HUDEP-2 (cell line): ENCODE results near the gene PRSS37.
"Not testable (repeated sequence)": the region's sequence is repeated elsewhere in the genome, so short reads cannot be mapped to it uniquely, and the experiment has no call there.

Experiments used
- DNase-seq, 76 experiments: peaks; one replicate each; lab custom pipeline; 2025; ENCODE audit not compliant: unreplicated experiment in 76 of 76; lab: John Stamatoyannopoulos, UW

Gene PRSS37, protein sequence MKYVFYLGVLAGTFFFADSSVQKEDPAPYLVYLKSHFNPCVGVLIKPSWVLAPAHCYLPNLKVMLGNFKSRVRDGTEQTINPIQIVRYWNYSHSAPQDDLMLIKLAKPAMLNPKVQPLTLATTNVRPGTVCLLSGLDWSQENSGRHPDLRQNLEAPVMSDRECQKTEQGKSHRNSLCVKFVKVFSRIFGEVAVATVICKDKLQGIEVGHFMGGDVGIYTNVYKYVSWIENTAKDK

DNA sequence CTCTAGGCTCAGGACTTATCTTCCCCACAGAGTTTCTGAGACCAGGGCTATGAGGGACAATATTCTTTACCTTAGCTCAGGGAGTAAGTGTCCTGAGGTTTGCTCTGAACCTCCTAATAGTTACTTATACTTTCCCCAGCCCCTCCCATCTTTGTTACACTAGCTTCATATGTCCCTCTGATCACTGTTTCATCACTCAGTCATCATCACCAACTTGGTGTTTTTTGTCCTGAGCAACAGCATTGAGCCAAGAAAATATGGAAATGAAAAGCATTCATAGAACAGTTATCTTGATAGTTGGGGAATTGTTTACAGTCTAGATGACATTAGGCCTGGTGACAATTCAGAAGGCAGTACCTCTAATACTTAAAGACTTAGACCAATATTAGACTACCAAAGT, at the start of gene PRSS37:
Gene PRSS37 (minus strand): TSS at position 101 of the 400 bp plus-strand sequence. CDS start 436 bp downstream, outside the sequence.
- no peak for DNase-seq

DNA sequence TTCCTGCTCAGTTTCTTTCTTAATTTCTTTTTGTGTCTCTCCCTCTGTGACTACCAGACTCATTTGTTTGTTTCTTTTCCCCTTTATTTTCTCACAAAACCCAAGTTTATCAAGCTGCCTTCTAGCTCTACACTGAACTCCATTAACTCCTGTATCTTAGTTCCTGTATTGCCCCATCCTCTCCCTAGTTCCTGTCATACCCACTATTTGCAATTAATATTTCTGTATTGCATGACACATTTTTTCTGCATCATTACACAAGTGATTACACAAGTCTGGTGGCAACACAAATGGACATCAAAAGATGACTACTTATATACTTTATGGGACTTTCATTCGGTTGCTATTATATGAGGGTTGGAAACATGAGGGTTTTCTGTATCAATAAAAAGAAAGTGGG, 48.0 kb upstream of the PRSS37 start:
- no peak for DNase-seq

DNA sequence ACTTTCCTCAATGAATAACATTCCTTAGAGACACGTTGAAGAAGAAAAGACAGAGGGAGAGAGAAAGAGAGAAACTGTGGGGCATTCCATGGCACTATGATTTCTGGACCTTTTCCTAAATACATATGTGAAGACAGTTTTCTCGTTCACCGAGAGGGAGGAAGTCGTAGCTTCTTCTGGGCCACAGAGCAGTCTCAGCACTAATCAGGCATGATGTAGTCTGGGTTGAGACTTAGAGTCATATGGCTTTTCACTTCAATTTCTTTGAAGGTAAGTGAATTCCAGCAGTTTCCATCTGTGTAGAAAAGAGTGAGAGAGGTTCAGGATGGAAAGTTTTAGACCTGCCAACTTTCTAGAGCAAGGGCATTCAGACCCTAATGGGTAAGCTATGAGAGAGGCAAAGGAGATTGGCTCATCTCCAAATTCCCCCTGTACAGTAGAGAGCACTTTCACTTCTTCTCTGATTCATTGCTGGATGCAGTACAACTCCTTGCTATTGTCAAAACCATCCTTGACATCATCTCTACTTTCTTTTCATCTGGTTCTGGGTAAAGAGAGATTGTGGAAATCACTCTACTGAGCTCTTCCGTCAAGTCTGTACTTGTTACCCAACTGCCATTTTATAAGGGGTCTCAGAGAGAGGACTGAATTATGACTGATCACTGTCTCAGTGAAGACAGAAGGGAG, 43.4 kb upstream of the PRSS37 start:
- no peak for DNase-seq

DNA sequence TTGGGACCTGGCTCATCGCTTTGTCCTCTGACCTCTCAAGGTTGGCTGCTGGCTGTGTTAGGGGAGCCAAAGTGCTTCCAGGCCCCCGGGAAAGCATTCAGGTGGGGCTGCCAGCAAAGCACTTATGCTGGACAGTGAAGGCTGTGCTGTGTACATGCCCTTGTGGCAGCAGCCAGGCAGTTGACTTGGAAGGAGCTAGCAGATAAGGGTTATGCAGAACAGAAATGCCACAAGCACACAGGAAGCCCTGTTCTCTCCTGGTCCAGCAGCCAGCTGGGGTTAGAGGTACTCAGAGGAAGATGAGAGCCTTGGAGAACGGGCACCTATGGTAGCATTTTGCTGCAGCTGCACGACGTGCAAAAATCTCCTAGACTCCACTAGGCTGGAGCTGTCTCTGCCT, 39.7 kb upstream of the PRSS37 start:
- no peak for DNase-seq

DNA sequence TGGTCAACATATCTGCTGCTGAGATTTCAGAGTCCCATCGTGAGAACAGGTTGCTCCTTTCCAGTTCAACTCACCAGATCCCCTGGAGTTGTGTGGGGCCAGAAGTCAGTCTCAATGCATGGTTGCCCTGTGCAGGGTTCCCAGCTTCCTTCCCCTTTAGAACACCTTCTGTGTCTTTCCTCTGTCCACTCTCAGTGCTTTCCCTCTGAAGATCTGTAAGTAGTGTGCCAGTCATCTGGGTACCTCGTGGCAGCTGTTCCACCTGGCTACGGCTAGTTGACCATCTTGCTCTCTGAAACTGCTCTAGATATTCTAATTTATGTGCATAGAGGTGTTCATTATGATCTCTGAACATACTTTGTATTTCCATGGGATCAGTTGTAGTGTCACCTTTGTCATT, 36.1 kb upstream of the PRSS37 start:
- no peak for DNase-seq

DNA sequence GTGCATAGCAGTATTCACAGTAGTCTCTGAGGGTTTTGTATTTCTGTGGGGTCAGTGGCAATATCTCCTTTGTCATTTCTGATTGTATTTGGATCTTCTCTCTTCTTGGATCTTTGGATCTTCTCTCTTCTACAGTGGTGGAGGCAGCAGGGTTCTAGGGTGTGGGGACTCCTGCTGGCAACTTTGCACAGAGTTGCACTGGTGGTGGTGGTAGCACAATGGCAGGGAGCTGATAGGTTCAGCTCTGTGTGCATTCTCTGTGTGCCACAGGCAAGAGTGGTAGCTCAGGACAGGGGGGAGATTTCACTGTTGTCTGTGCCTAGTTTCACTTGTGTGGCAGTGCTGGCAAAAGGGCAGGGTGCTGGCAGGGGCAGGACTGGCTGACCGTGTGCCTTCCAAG, 35.1 kb upstream of the PRSS37 start:
- DNase-seq = no peak

DNA sequence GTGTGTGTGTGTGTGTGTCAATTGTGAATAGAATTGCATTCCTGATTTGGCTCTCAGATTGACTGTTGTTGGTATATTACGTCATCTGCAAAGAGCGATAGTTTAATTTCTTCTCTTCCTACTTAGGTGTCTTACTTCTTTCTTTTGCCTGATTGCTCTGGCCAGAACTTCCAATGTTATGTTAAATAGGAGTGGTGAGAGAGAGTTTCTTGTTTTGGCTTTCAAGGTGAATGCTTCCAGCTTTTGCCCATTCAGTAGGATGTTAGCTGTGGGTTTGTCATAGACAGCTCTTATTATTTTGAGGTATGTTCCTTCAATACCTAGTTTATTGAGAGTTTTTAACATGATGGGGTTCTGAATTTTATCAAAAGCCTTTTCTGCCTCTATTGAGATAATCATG, 34.2 kb upstream of the PRSS37 start:
- DNase-seq = no peak

DNA sequence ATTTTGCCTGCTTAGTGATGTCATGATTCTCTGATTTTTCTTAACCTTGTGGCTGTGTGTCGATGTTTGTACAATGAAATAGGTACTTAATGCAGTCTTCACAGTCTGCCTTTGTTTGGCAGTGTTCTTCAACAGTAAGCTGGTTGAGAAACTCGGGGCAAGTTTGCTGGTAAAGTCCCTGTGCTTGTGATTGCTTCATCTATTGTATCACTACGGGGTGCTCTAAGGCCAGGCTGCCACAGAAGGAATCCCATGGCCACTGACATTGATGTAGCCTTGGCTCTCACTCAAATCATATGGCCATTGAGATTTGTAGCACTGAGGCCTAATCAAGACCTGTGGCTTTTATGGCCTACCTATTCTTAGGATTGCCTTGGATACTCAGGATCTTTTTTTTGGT, 33.5 kb upstream of the PRSS37 start:
- DNase-seq = no peak

DNA sequence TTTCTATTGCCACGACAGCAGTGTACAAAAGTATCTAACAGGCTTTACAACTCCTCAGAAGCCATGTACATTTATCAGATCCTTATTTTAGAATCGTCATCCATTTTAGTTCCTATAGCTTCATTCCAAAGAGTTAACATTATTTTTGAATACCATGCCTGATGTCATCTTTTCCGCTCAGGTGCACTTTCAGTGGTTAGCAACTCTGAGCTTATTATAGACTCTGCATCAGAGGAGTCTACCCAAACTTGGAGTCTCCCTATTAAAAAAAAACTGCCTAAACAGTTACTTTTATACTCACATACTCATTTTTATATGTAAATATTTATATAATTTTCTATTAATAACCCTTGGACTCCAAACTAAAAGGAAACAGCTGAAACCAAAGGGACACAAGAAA, 31.6 kb upstream of the PRSS37 start:
- no peak for DNase-seq

DNA sequence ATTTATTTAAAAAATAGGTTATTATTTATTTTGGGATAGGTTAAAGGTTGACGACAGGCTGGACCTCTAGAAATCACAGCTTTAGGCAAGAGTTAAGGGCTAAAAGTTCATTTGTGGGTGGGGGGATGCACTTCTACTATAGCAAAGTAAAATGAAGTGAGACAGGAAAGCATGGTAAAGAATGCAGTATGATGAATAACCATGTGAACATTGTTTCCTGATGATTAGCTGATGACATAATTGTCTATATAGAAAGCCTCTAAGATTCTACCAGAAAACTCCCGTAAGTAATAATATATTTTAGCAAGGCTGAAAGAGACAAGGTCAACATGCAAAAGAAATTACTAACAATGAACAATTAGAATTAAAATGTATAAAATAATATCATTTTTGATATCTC, 25.7 kb upstream of the PRSS37 start:
- DNase-seq = no peak

DNA sequence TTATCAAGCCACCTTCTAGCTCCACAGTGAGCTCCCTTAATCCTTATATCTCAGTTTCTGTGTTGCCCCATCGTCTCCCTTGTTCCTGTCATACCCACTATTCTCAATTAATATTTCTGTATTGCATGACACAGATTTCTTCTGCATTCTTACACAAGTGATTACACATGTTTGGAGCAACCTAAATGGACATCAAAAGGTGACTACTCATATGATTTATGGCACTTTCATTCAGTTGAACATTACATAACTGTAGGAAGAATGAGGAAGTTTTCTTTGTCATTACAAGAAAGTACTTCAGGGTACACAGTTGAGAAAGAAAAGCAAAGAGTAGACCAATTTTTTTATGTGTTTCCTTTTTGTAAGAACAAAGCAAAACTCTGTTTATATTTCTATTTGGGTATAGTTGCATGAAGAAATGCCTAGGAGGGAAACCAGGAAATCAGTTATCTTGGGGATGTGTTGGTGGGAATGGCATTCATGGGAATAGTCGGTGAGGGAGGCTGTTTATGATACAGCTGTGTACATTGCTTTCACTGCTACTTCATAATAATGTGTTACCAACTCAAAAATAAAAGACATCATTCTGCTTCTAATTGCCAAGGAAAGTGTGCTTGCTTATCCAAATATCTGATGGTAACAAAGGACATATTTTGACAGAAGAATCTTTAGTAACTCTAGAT, 23.6 kb upstream of the PRSS37 start:
- no peak for DNase-seq

DNA sequence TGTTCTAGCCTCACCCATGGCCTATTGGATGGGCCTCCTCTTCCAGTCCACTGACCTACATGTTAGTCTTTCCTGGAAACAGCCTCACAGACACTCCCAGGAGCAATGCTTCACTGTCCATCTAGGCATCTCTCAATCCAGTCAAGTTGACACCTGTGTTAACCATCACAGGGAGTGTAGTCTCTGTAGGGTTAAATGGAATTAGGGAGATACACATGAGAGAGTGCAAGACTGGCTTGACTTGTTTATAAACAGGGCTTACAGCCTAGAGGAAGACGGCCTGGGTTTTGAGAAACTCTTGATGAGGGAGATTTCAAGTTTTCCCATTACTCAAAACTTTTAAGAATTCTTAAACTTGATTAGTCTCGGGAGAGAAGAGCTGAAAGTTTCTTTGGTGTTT, 18.9 kb upstream of the PRSS37 start:
- no peak for DNase-seq

DNA sequence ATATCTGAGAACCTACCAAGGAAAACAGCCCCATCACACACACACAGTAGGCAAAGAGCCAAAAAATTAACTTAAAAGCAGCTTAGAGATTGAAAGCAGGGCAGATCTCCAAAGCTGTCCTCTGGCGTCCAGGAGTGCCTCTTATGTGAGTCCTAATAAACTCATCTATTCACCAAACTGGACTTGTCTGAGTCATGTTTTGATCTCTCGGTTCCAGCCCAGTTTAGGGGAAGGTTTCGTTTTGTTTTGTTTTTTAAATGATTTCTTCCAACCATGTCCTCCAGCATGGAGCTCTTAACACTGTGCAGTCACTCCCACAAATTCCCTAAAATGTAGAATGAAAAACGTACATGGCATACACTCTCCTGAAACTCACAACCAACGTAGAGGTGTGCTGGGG, 6.7 kb upstream of the PRSS37 start:
- DNase-seq = no peak

DNA sequence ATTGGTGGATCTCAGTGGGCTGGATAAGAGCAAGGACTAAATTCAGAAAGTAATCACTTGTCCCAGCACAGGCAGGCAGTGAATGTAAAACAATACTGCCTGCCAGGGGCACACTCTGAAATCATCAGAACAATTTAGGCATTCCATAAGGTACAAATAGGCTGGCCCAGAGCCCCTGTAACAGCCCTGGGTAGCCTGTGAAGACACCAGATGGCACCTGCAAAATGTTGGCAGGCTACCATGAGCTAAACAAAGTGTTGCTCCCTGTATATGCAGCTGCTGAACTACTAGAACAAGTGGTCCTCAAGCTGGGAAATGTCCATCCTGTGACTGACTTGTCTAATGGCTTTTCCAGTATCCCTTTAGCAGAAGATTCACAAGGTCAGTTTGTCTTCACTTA, 3.0 kb upstream of the PRSS37 start:
- no peak for DNase-seq

DNA sequence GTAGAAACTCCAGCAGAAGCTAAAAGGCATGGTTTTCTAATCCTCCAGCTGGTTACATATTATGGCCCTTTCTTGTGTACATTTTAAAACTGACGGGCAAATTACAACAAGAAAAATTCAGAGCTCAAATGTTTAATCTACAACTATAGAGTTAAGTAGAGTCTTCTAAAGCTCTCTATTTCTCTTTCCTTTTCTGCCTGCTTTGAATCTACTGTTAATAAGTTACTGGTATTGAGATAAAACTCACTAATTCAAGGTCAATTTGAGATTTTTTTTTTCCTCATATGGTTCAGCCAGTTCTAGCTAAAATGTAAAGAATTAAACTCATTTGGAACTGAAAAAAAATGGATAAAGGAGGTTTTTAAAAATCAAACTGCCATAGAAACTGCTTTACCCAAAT, 1.6 kb upstream of the PRSS37 start:
- no peak for DNase-seq

DNA sequence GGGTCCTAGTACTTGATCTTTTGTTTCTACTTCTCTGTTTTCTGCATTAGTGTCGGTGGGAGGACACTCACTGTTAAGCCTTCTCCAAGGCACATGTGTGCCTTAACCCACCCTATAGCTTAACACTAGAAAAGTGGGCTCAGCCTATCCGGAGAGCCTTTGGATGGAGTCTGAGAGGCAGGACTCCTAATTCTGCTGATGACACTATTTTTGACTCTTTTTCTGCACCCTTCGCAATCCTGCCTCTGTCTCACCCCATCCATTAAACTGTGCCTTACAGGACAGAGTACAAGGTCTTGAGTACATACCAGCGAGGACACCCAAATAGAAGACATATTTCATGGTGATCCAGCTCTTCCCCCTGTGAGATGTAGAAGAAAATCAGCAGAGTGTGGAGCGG, 577 bp downstream of the PRSS37 start:
- no peak for DNase-seq

DNA sequence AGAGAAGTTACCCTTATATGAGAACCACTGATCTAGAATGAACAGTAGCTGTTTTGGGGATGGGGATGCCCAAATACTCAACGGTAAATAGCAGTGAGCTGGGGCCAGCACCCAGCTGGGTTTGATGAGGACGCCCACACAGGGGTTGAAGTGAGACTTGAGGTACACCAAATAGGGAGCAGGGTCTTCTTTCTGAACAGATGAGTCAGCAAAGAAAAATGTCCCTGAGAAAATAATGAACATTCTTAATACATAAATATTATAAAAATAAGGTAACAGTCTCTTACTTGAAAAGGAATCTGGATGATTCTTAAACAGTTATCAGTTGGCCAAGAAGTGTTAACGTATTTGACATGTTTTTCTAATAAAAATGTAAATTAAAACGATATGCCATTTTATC, 2.0 kb downstream of the PRSS37 start:
- no peak for DNase-seq

DNA sequence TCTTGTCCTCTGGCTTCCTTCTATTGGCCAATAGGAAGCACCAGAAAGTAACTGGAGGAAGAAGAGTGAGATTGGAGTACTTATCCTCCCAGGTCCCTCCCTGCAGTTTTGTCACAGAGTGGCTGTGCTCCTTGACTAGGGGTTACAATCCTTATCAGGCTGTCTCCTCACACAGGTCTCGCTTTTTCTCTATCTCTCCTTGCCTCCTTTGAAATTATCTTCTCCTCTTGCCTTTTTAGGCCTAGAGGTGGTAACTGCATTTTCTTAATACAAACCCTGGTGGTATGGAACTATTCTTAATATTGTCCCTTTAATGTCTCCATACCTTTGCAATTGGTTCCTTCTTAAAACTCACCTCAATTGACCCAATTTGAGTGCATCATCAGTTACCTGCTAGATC, 2.7 kb downstream of the PRSS37 start:
- peak in 43 of 76 experiments; percentile 2 to 78 (median 33) for DNase-seq

DNA sequence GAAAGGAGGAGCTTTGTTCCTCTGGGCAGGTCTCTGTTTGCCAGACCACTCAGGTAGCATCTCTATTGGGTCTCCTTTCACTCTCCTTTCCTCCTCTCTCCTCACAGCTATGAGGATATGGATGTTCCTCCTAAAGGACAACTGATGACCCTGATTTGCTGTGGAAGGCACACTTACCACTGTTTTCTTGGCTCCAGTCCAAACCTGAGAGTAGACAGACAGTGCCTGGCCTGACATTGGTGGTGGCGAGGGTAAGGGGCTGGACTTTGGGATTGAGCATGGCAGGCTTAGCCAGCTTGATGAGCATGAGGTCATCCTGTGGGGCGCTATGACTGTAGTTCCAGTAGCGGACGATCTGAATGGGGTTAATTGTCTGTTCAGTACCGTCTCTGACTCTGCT, 3.6 kb downstream of the PRSS37 start:
- DNase-seq = no peak

DNA sequence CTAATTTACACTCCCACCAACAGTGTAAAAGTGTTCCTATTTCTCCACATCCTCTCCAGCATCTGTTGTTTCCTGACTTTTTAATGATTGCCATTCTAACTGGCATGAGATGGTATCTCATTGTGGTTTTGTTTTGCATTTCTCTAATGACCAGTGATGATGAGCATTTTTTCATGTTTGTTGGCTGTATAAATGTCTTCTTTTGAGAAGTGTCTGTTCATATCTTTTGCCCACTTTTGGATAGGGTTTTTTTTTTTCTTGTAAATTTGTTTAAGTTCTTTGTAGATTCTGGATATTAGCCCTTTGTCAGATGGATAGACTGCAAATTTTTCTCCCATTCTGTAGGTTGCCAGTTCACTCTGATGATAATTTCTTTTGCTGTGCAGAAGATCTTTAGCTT, 18.9 kb downstream of the PRSS37 start:
- DNase-seq = not testable (repeated sequence)

DNA sequence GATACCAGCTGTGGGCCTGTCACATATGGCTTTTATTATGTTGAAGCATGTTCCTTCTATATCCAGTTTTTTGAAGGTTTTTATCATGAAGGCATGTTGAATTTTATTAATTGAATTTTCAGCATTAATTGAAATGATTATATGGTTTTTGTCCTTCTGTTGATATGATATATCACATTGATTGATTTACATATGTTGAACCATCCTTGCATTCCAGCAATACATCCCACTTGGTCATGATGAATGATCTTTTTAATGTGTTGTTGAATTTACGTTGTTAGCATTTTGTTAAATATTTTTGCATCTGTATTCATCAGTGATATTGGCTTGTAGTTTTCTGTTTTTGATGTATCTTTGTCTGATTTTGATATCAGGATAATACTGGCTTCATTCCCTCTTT, 21.2 kb downstream of the PRSS37 start:
- DNase-seq = no peak

DNA sequence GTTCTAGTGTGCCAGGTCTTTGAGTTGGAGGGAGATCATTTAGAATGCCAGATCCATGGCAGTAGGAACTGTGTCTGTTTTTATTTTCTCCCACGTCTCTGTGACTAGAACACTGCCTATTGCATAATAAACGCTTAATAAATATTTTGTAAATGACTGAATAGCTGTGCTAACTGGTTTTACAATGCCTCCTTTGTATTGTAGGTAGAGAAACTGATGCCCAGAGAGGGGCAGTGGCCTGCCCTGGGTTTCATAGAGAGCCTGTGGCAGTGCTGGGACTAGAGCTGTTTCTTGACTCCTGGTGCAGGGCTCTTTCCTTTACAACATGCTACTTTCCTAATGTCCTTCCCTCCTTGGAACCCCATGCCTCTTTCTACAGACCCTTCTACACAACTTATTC, 48.8 kb downstream of the PRSS37 start:
- DNase-seq = no peak
